Measurements from ENCODE around the gene ST3GAL6.
"Not testable (repeated sequence)": the region's sequence is repeated elsewhere in the genome, so short reads cannot be mapped to it uniquely, and the experiment has no call there.

Gene ST3GAL6

GRCh38 chr3:98799479-98799878, 36.3 kb downstream of the ST3GAL6 start:
- FAIRE-seq (no peak), DNase-seq (ENCODE audit: low spot score) (no peak)

GRCh38 chr3:98800401-98800800, 37.3 kb downstream of the ST3GAL6 start:
- DNase-seq (ENCODE audit: low spot score) (no peak), FAIRE-seq (peak; percentile 11)

GRCh38 chr3:98801043-98801747, 38.1 kb downstream of the ST3GAL6 start:
- FAIRE-seq (no peak), DNase-seq (ENCODE audit: low spot score) (no peak)

GRCh38 chr3:98805571-98805970, 42.4 kb downstream of the ST3GAL6 start:
- FAIRE-seq = no peak
- DNase-seq (ENCODE audit: low spot score) = no peak

- FAIRE-seq = no peak
- peak; percentile 43 for DNase-seq (ENCODE audit: low spot score)
Measured at GRCh38 chr3:98806521-98806920, 43.4 kb downstream of the ST3GAL6 start.

- FAIRE-seq (no peak), DNase-seq (ENCODE audit: low spot score) (no peak)
Measured at GRCh38 chr3:98807011-98807410, 43.9 kb downstream of the ST3GAL6 start.

- FAIRE-seq = peak; percentile 31
- DNase-seq (ENCODE audit: low spot score) = no peak
Measured at GRCh38 chr3:98807561-98807960, 44.4 kb downstream of the ST3GAL6 start.

GRCh38 chr3:98808071-98808470, 44.9 kb downstream of the ST3GAL6 start:
- no peak for FAIRE-seq
- DNase-seq (ENCODE audit: low spot score) = no peak

- FAIRE-seq = no peak
- no peak for DNase-seq (ENCODE audit: low spot score)
Measured at GRCh38 chr3:98809557-98809956, 46.4 kb downstream of the ST3GAL6 start.

GRCh38 chr3:98811048-98811447, 47.9 kb downstream of the ST3GAL6 start:
- no peak for FAIRE-seq

GRCh38 chr3:98812851-98813374, 49.8 kb downstream of the ST3GAL6 start:
- peak; percentile 84 for FAIRE-seq
- peak; percentile 54 for DNase-seq (ENCODE audit: low spot score)

More at GRCh38 chr3:98811048-98811447, 47.9 kb downstream of the ST3GAL6 start:
- no peak for DNase-seq (ENCODE audit: low spot score)

GRCh38 chr3:98814817-98815420, 51.8 kb downstream of the ST3GAL6 start:
- FAIRE-seq = peak; percentile 90
- DNase-seq (ENCODE audit: low spot score) = peak; percentile 64

- peak; percentile 89 for FAIRE-seq
Measured at GRCh38 chr3:98817547-98818041, 54.5 kb downstream of the ST3GAL6 start.

GRCh38 chr3:98821063-98821462, 57.9 kb downstream of the ST3GAL6 start:
- DNase-seq (ENCODE audit: low spot score) (no peak), FAIRE-seq (no peak)

More at GRCh38 chr3:98817547-98818041, 54.5 kb downstream of the ST3GAL6 start:
- peak; percentile 67 for DNase-seq (ENCODE audit: low spot score)

GRCh38 chr3:98823791-98824190, 60.7 kb downstream of the ST3GAL6 start:
- FAIRE-seq (peak; percentile 21), DNase-seq (ENCODE audit: low spot score) (peak; percentile 70)

GRCh38 chr3:98824256-98824655, 61.1 kb downstream of the ST3GAL6 start:
- DNase-seq (ENCODE audit: low spot score) (no peak), FAIRE-seq (no peak)

- DNase-seq (ENCODE audit: low spot score) = no peak
- FAIRE-seq = no peak
Measured at GRCh38 chr3:98826126-98826525, 63.0 kb downstream of the ST3GAL6 start.

- DNase-seq (ENCODE audit: low spot score) = no peak
- FAIRE-seq = no peak
Measured at GRCh38 chr3:98827221-98827920, 64.2 kb downstream of the ST3GAL6 start.

GRCh38 chr3:98829246-98829832, 66.2 kb downstream of the ST3GAL6 start:
- FAIRE-seq = no peak

GRCh38 chr3:98831060-98831459, 67.9 kb downstream of the ST3GAL6 start:
- FAIRE-seq; DNase-seq (ENCODE audit: low spot score): not testable (repeated sequence)

More at GRCh38 chr3:98829246-98829832, 66.2 kb downstream of the ST3GAL6 start:
- DNase-seq (ENCODE audit: low spot score) = no peak

- DNase-seq (ENCODE audit: low spot score) (no peak), FAIRE-seq (no peak)
Measured at GRCh38 chr3:98839846-98840245, 76.7 kb downstream of the ST3GAL6 start.
